HG02943 (cell line): Measurements from ENCODE around the gene OIT3.

Experiments used
- ATAC-seq: cut with Tn5 transposase; IDR thresholded peaks from one replicate; pipeline ENCODE4 v1.9.1; 2021; ENCODE audit warnings: mild to moderate bottlenecking, low read depth, moderate library complexity; ENCODE audit not compliant: unreplicated experiment

OIT3 gene

DNA sequence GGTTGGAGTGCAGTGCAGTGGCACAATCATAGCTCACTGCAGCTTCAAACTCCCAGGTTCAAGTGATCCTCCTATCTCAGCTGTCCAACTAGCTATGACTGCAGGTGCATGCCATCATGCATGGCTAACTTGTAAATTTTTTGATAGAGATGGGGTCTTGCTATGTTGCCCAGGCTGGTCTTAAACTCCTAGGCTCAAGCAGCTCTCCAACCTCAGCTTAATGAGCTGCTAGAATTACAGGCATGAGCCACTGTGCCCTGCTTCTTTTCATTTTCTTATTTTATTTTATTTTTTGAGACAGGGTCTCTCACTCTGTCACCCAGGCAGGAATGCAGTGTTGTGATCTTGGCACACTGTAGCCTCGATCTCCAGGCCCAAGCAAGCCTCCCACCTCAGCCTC lies 53.4 kb downstream of the OIT3 start:
- ATAC-seq = no peak

DNA sequence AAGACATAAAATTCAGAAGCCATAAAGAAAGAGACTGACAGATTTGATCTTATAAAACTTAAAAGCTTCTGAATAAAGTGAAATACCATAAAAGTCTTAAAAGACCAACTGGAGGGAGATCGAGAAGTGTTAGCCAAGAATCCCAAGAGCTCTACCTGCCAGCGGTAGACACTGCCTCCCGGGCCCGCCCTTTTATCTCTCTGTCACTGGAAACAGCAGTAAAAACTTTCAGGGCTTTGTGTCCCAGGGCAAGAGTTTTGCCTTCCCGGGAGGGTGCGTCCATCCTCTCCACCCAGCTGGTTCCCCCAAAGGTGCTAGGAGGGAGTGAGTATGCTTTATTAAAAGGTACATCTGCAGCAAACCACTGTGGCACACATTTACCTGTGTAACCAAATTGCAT lies 55.2 kb downstream of the OIT3 start:
- no peak for ATAC-seq

DNA sequence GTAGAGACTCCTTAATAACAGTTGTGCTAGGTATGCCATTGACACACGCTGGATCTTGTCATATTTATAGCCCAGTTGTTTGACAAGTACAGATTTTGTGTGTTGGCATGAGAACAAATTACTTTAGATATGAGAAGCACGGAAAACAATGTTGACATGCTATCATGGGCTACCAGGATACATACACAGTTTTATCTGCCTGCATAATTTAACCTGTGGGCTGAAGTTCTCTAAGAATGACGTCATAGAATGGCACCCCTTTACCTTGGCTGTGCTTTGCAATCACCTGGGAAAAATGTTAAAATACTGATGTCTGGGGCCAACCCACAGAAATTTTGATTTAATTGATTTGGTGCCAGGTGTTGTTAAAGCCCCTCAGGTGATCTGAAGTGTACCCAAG lies 58.2 kb downstream of the OIT3 start:
- ATAC-seq = no peak

DNA sequence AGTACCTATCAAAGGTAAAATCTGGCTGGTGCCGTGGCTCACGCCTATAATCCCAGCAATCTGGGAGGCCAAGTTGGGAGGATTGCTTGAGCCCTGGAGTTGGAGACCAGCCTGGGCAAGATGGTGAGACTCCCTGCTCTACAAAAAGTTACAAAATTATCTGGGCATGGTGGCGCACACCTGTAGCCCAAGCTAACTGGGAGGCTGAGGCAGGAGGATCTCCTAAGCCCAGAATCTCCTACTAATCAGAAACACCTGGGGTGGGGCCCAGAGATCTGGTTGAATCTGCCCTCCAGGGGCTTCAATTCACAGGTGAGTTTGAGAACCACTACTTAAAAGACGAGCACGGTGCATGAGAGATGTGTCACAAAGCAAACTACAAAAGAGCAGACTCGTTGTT lies 58.6 kb downstream of the OIT3 start:
- no peak for ATAC-seq

DNA sequence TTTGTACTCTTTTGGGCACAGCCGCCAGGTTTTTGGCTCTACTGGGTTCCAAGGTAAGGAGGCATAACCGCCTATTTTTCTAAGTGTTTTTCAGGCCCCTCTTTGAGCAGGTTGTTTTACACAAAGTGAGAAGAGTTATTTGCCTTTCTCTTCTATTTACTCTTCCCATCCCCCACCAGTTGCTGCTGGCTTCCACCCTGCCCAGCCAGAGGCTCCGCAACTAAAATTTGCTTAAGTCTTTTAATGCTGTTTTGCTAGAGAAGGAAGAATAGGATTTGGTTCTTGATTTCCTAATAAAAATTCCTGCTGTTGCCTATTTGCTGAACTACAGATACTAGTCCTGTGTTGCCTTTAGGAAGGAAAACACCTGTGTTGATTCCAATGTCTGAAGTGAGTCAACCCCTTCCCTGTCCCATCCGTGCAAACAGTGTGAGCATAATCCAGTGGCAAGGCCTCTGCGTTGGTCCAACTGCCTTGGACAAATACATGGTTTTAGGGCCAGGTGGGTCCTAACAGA lies 59.2 kb downstream of the OIT3 start:
- ATAC-seq = no peak

DNA sequence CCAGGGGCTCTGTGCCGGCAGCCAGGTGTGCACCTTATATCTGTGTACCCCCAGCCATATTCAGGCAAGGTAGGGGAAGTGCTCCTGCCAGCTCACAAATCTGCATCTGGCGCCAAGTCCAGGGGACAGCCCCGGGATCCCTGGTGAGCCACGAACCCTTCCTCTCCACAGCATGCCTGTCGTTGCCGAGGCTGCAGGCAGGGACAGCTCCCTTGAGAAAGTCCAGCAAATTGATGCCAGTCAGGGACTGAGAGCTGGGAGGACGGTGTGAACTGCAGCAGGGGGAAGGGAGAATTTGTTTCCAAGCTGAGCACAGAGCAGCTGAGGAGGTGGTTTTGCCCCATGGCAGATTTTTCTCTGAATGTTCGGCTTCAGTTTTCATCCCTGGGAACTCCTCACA lies 60.1 kb downstream of the OIT3 start:
- no peak for ATAC-seq

DNA sequence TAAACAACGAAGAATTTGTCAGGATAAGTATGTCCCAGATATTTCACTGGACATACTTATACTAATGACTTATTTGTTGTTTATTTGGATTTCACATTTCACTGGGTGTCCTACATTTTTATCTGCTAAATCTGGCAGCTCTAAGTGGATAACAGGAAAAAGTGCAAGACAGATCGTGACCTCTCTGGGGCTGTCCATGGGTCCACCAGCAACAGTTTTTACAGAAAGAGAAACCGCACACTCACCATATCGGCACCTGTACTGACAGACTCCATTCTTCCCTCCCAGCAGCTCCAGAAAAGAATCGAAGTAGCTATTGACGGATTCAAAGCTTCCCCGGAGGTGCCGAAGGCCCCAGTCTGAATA lies 60.7 kb downstream of the OIT3 start:
- ATAC-seq = no peak

DNA sequence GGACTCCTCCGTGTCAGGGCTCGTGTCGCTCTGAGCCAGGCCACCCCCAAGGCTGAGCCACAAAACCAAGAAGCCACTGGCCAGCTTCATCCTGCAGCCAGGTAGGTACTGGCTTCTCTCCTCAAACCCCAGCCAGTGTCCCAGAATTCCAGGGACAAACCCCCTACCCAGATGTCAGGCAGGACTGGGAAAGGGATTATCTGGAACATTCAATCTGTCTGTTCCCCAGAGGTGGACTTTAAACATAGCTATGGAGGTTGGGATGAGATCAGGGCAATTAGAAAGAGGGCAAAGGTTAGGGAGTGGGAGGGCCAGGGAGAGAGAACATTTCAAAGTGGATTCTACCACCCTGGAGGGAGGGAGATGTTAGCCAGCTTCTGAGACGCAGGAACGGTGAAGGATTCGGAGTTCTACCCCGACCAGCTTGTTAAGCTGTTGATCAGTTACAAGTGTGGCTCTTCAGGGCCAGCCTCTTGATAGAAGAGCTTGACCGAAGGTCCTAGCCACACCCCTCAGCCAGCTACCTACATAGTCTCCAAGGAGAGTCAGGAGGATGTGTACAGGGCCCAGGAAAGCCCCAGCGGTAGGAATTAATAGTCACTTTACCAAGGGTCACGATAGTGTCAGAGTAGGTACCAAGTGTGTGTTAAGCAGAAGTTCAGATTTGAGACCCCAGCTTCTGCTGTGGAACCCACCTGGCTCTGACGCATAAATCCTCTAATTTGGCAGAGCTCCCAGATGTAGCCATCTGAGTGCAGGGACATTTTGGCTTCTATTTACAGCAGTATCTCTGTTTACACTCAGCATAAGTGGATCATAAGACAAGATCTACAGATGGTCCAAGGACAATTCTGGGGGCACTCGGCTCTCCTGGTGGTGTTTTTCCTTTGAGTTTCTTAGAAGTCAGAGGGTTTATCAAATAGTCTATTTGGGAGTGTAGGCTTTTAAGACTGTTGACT lies 61.3 kb downstream of the OIT3 start, which contains the start of gene PLA2G12B:
PLA2G12B (minus strand) TSS at position 211 of the 959 bp plus-strand sequence; CDS start at position 90, 121 bp downstream.
- ATAC-seq = no peak

DNA sequence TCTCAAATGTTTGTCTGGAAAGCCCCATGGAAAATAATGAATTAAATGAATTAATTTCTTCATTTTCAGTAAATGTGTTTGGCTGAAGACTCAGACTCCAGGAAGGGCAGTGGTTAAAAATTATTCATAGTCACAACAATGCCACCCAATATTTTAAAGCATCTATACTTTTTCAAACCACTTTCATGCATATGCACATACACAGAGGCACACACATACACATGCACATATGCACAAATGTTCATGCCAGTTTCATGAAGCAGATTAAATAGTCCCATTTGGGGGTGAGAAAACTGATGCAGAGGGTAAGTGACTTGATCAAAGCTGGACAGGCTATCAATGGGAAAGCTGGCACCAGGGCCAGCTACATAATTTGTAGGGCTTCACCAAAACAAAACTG lies 62.5 kb downstream of the OIT3 start:
- no peak for ATAC-seq

DNA sequence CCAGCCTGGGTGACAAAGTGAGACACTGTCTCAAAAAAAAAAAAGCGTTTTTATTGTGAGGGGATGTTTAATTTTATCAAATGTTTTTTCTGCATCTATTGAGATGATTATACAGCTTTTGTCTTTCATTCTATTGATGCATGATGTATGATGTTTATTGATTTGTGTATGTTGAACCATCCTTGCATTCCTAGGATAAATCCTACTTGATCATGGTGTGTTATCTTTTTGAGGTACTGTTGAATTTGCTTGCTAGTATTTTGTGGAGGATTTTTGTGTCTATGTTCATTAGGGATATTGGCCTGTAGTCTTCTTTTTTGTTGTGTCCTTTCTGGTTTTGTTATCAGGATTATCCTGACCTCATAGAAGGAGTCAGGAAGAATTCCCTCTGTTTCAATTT lies 83.3 kb downstream of the OIT3 start:
- ATAC-seq = no peak

DNA sequence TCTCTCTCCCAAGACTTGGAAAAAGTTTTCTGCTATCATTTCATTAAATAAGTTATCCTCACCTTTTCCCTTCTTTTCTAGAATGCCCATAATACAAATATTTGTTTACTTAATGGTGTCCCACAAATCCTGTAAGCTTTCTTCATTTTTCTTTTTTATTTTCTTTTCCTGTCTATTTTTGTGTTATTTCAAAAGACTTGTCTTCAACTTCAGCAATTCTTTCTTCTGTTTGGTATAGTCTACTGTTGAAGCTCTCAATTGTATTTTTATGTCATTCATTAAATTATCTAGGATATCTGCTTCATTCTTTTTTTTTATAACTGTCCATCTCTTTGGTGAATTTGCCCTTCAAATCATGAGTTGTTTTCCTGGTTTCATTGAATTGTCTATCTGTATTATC lies 86.2 kb downstream of the OIT3 start:
- no peak for ATAC-seq

DNA sequence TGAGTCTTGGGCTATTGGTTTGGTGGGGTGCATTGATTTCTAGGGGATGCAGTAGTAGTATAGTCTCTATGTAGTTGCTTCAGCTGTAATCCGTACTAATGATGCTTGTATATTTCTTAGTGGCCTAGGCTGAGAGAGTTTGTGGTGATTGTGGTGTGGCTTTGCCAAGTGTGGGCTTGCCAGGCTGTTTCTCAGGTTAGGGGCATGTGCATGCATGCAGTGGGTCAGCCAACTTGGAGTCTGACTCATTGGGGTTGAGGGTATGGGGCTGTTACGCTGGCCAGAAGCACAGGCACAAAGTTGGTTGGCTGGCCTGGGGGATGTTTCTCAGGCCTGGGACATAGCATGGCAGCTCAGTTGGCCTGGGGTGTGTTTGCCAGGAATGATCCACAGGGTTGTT lies 86.8 kb downstream of the OIT3 start:
- no peak for ATAC-seq

DNA sequence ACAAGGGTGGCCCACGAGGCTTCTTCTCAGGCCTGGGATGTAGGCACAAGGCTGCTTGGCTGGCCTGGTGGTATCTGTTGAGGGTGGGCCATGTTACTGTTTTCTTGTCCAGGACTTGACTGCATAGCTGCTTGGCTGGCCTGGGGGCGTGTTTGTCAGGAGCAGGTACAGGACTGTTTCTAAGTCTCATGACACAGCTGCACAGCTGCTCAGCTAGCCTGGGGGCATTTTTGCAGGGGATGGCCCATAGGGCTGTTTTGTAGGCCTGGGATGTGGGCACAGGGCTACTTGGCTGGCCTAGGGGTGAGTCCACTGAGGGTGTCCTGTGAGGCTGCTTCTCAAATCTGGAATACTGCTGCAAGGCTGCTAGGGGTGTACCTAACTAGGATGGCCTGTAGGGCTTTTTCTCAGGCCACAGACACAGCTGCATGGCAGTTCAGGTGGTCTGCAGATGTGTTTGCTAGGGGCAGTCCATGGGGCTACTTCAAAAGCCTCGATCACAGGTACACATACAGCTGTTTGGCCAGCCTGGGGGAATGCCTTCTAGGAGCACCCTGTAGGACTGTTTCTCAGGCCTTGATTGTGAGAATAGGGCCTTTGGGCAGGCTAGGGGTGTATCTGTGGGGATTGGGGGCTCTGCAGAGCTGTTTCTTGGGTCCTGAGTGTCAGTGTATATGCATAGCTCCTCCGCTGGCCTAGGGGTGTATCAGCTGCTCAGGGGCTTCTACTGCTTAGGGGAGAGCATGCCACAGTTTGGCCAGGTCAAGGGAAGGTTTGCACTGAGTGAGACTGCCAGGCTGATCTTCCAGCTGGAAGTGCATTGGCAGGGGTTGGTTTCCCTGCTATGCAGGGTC lies 87.7 kb downstream of the OIT3 start:
- ATAC-seq = no peak

DNA sequence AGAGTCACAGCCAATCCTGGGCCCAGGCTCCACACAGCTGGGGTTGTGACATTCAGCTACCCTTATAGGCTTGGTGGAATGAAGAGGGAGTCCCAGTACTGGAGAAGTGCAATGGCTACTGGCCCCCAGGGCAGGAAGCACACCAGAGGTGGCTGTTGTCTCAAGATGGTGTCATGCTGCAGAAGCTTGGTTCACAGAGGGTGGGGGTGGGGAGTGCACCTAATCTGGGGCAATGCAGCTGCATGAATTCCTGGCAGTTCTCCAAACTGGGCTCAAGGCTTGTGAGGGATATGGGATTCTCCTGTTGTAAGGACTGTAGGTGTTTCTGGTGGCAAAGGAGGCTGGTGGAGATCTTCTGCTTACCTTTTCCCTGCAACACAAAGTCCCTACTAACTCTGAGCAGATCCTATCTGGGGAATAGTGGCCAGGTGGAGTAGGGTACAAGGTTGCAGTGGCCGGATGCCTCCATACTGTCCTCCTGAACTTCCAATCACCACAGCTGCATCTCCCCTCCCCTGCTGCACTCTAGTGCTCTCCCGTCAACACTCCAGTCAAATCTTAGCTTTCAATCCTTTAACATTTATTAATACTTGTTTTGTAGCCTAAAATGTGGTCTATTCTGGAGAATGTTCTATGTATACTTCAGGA lies 88.5 kb downstream of the OIT3 start:
- ATAC-seq = no peak
